Caco-2 (cell line): ENCODE data around the gene NUP62. TPM values are rescaled to one million over a fixed set of nuclear protein-coding genes. Genes with fewer than 3 reads are reported as not detected.

ENCODE experiments used
- BruUV-seq: library from RNA; stranded (reverse); fragments of 400-500 nt; replicated peaks from 2 replicates; lab custom pipeline; 2021; lab: Mats Ljungman, UMichigan
- CTCF ChIA-PET: fragments of 300-600 bp; sonication (Branson Sonifier 250); formaldehyde crosslinking; loops from one replicate; lab custom pipeline; 2022; ENCODE audit warnings: antibody characterized with exemption; lab: Charles Lee
- POLR2A ChIA-PET: fragments of 300-600 bp; sonication (Branson Sonifier 250); formaldehyde crosslinking; loops from one replicate; lab custom pipeline; 2022; ENCODE audit warnings: antibody characterized with exemption; lab: Charles Lee
- DNase-seq, 2 experiments: peaks; one replicate each; pipeline versions ENCODE4 v3.0.0 to v3.0.0-alpha.2; 2020 to 2022
- H3K27me3 ChIP-seq: replicated peaks from 2 replicates; pipeline ENCODE4 v1.6.0; 2011; ENCODE audit warnings: low read length; ENCODE audit not compliant: control insufficient read depth, insufficient read depth
- H3K36me3 ChIP-seq: 2 replicates; pipeline ENCODE4 v1.5.1; 2011; ENCODE audit warnings: low read length; ENCODE audit not compliant: control insufficient read depth, insufficient read depth
- H3K4me1 ChIP-seq: fragments of 250-450 bp; sonication (Bioruptor Pico); 2 replicates; pipeline ENCODE4 v1.5.1; 2020; ENCODE audit warnings: mild to moderate bottlenecking
- H3K4me3 ChIP-seq: 2 replicates; pipeline ENCODE4 v1.5.1; 2011; ENCODE audit warnings: low read depth, mild to moderate bottlenecking, control low read depth, low read length
- H3K9me3 ChIP-seq: fragments of 250-450 bp; sonication (Bioruptor Pico); 2 replicates; pipeline ENCODE4 v1.5.1; 2020; ENCODE audit warnings: mild to moderate bottlenecking, moderate library complexity
- H3K27ac Mint-ChIP-seq: one replicate; pipeline ENCODE4 v1.8.0; 2022; ENCODE audit warnings: mixed read lengths; ENCODE audit not compliant: unreplicated experiment
- H3K27me3 Mint-ChIP-seq: one replicate; pipeline ENCODE4 v1.8.0; 2022; ENCODE audit warnings: mixed read lengths; ENCODE audit not compliant: insufficient read depth, unreplicated experiment
- H3K36me3 Mint-ChIP-seq: one replicate; pipeline ENCODE4 v1.8.0; 2022; ENCODE audit warnings: mild to moderate bottlenecking, mixed read lengths; ENCODE audit not compliant: insufficient read depth, unreplicated experiment
- H3K4me1 Mint-ChIP-seq: one replicate; pipeline ENCODE4 v1.8.0; 2022; ENCODE audit warnings: low read depth, mixed read lengths; ENCODE audit not compliant: unreplicated experiment
- H3K4me3 Mint-ChIP-seq: one replicate; pipeline ENCODE4 v1.8.0; 2022; ENCODE audit warnings: mild to moderate bottlenecking, moderate library complexity, mixed read lengths; ENCODE audit not compliant: unreplicated experiment
- H3K9me3 Mint-ChIP-seq: one replicate; pipeline ENCODE4 v1.8.0; 2022; ENCODE audit warnings: mixed read lengths; ENCODE audit not compliant: unreplicated experiment
- CTCF ChIP-seq, 2 experiments: fragments of 200-600 bp in 1 of 2; IDR thresholded peaks; 1 replicate in 1 of 2; 2 replicates in 1 of 2; pipeline versions ENCODE4 v1.5.1 to v1.8.0; 2011 to 2022; ENCODE audit warnings: antibody characterized with exemption in 1 of 2, control low read depth in 1 of 2, inconsistent platforms in 1 of 2, low read depth in 1 of 2, low read length in 1 of 2, mild to moderate bottlenecking in 1 of 2, moderate library complexity in 1 of 2; ENCODE audit not compliant: insufficient read depth in 1 of 2, severe bottlenecking in 1 of 2, unreplicated experiment in 1 of 2
- intact Hi-C: fragments of 100-400 bp; cut with micrococcal nuclease; formaldehyde crosslinking; loops from one replicate; pipeline ENCODE4 v1.10.0; 2022; ENCODE audit not compliant: unreplicated experiment
- total RNA-seq: library from RNA; stranded (reverse); gene quantifications from 2 replicates; pipeline ENCODE4 v1.2.3, GENCODE V29; 2022

Gene NUP62
- total RNA-seq, 1 experiment from 2014 or later: 116 TPM

- intact Hi-C loops: no loop called here
- Mint-ChIP-seq H3K4me1 (peaks cover 21% of the 10 kb centered on the region), H3K4me3 (no peak overlapping the region), H3K27ac (no peak overlapping the region), H3K27me3 (no peaks in the 10 kb centered on the region), H3K9me3 (no peaks in the 10 kb centered on the region), H3K36me3 (peaks cover 87% of the 10 kb centered on the region)
- Histone ChIP-seq H3K27me3 (no peaks in the 10 kb centered on the region), H3K36me3 (peaks cover 13% of the 10 kb centered on the region), H3K4me3 (no peak overlapping the region), H3K9me3 (no peaks in the 10 kb centered on the region), H3K4me1 (peaks cover 20% of the 10 kb centered on the region)
- ChIA-PET POLR2A (no interaction called here), CTCF (no interaction called here)
- TF ChIP-seq CTCF (IDR thresholded peaks at IDR 0.05; ENCODE audit: insufficient read depth in 1 of 2, low read depth in 1 of 2, low read length in 1 of 2, severe bottlenecking in 1 of 2, unreplicated experiment in 1 of 2): no peak
- BruUV-seq: no TSS peak
- peak in 1 of 2 experiments; percentile 33 for DNase-seq
Measured at GRCh38 chr19:49863935-49864320, 65.4 kb downstream of the NUP62 start.

GRCh38 chr19:49863254-49863934 is 65.9 kb downstream of the NUP62 start:
- H3K27me3 ChIP-seq: no peaks in the 10 kb centered on the region
- H3K9me3 ChIP-seq: no peaks in the 10 kb centered on the region
- peaks cover 15% of the 10 kb centered on the region for H3K4me1 ChIP-seq
- POLR2A ChIA-PET: no interaction called here
- DNase-seq: no peak
- peaks cover 13% of the 10 kb centered on the region for H3K36me3 ChIP-seq
- Mint-ChIP-seq H3K27ac (no peak overlapping the region), H3K4me3 (no peak overlapping the region), H3K4me1 (peaks cover 21% of the 10 kb centered on the region), H3K9me3 (no peaks in the 10 kb centered on the region), H3K27me3 (no peaks in the 10 kb centered on the region), H3K36me3 (peaks cover 92% of the 10 kb centered on the region)
- no TSS peak for BruUV-seq
- no peak for TF ChIP-seq CTCF (IDR thresholded peaks at IDR 0.05; ENCODE audit: insufficient read depth in 1 of 2, low read depth in 1 of 2, low read length in 1 of 2, severe bottlenecking in 1 of 2, unreplicated experiment in 1 of 2)
- no peak overlapping the region for H3K4me3 ChIP-seq
- CTCF ChIA-PET: interaction anchor here (1.3 kb wide), 1 partner anchor 13 kb away, joined by 4 read pairs; the partner anchor contains the start of gene PTOV1
- intact Hi-C loops: no loop called here

GRCh38 chr19:49862391-49863253 is 66.7 kb downstream of the NUP62 start:
- no TSS peak for BruUV-seq
- peak in 1 of 2 experiments; percentile 70 for DNase-seq
- Mint-ChIP-seq H3K27me3 (no peaks in the 10 kb centered on the region), H3K36me3 (peaks cover 96% of the 10 kb centered on the region), H3K4me3 (no peak overlapping the region), H3K4me1 (peaks cover 21% of the 10 kb centered on the region), H3K27ac (no peak overlapping the region), H3K9me3 (no peaks in the 10 kb centered on the region)
- ChIA-PET POLR2A (no interaction called here), CTCF (interaction anchor here (1.3 kb wide), 1 partner anchor 12 kb away, joined by 4 read pairs; the partner anchor contains the start of gene PTOV1)
- TF ChIP-seq CTCF (IDR thresholded peaks at IDR 0.05; ENCODE audit: insufficient read depth in 1 of 2, low read depth in 1 of 2, low read length in 1 of 2, severe bottlenecking in 1 of 2, unreplicated experiment in 1 of 2): peak; percentile 26 to 39
- intact Hi-C loops: no loop called here
- peaks cover 13% of the 10 kb centered on the region for H3K36me3 ChIP-seq
- no peaks in the 10 kb centered on the region for H3K9me3 ChIP-seq
- peaks cover 10% of the 10 kb centered on the region for H3K4me1 ChIP-seq
- no peak overlapping the region for H3K4me3 ChIP-seq
- H3K27me3 ChIP-seq: no peaks in the 10 kb centered on the region
